H1 (cell line): ENCODE results near the gene CLEC10A. TPM values are rescaled to one million over a fixed set of nuclear protein-coding genes. Genes with fewer than 3 reads are reported as not detected.

ENCODE experiments used
- CTCF ChIA-PET: fragments of 300-600 bp; sonication (Branson Sonifier 250); formaldehyde crosslinking; loops from one replicate; lab custom pipeline; 2021; ENCODE audit not compliant: partially characterized antibody; lab: Charles Lee
- POLR2A ChIA-PET: fragments of 300-600 bp; sonication (Branson Sonifier 250); formaldehyde crosslinking; loops from one replicate; lab custom pipeline; 2021; ENCODE audit warnings: inconsistent platforms; ENCODE audit not compliant: partially characterized antibody; lab: Charles Lee
- DNase-seq, 2 experiments: peaks; one replicate each; pipeline versions ENCODE4 v3.0.0 to v3.0.0-alpha.2; 2010 to 2022; ENCODE audit warnings: low spot score in 2 of 2, low read depth in 1 of 2, mixed read lengths in 1 of 2
- FAIRE-seq: peaks from 2 replicates; lab custom pipeline; 2011; peaks lifted over from hg19 to GRCh38; lab: Jason Lieb, UNC
- H2AFZ ChIP-seq: 2 replicates; pipeline ENCODE4 v1.8.1; 2012; ENCODE audit warnings: low read length, inconsistent platforms
- H2AK5ac ChIP-seq: 2 replicates; pipeline ENCODE4 v1.6.1; 2013; ENCODE audit warnings: low read depth, low read length
- H2BK120ac ChIP-seq: replicated peaks from 2 replicates; pipeline ENCODE3; 2013; ENCODE audit warnings: low read depth, low read length, inconsistent platforms
- H2BK12ac ChIP-seq: 2 replicates; pipeline ENCODE4 v1.6.1; 2013; ENCODE audit warnings: low read depth, low read length
- H2BK15ac ChIP-seq: 2 replicates; pipeline ENCODE4 v1.6.1; 2013; ENCODE audit warnings: low read length
- H2BK20ac ChIP-seq: 2 replicates; pipeline ENCODE4 v1.6.1; 2013; ENCODE audit warnings: low read length
- H2BK5ac ChIP-seq: 2 replicates; pipeline ENCODE4 v1.6.1; 2013; ENCODE audit warnings: low read depth, low read length
- H3K14ac ChIP-seq: 2 replicates; pipeline ENCODE4 v1.6.1; 2013; ENCODE audit warnings: inconsistent platforms; ENCODE audit not compliant: insufficient read length
- H3K18ac ChIP-seq: 2 replicates; pipeline ENCODE4 v1.6.1; 2013; ENCODE audit warnings: low read length; ENCODE audit errors: extremely low read depth
- H3K23ac ChIP-seq: 2 replicates; pipeline ENCODE4 v1.6.1; 2013; ENCODE audit warnings: inconsistent platforms; ENCODE audit not compliant: insufficient read length
- H3K23me2 ChIP-seq: 2 replicates; pipeline ENCODE4 v1.6.1; 2013; ENCODE audit warnings: low read depth, low read length
- H3K27ac ChIP-seq: 2 replicates; pipeline ENCODE4 v1.6.1; 2011; ENCODE audit warnings: low read depth, low read length, inconsistent platforms
- H3K27me3 ChIP-seq, 4 experiments: replicated peaks in 1 of 4; 1 replicate in 1 of 4; 2 replicates in 3 of 4; pipeline versions ENCODE4 v1.6.1 to v1.8.1; 2011 to 2013; ENCODE audit warnings: low read length in 3 of 4, mild to moderate bottlenecking in 3 of 4, inconsistent platforms in 2 of 4, mixed read lengths in 2 of 4, moderate library complexity in 1 of 4; ENCODE audit not compliant: control insufficient read depth in 3 of 4, insufficient read depth in 3 of 4; ENCODE audit errors: extremely low read depth in 1 of 4
- H3K36me3 ChIP-seq, 4 experiments: 2 replicates each; pipeline versions ENCODE4 v1.6.1 to v1.8.1; 2011 to 2013; ENCODE audit warnings: mild to moderate bottlenecking in 4 of 4, low read length in 3 of 4, moderate library complexity in 2 of 4, control low read depth in 1 of 4, inconsistent platforms in 1 of 4; ENCODE audit not compliant: insufficient read depth in 4 of 4, control insufficient read depth in 2 of 4
- H3K4ac ChIP-seq: replicated peaks from 2 replicates; pipeline ENCODE3; 2013; ENCODE audit warnings: low read length, low read depth, mixed read lengths, inconsistent platforms; ENCODE audit not compliant: insufficient read length
- H3K4me1 ChIP-seq, 4 experiments: replicated peaks in 1 of 4; 1 replicate in 1 of 4; 2 replicates in 3 of 4; pipeline versions ENCODE4 v1.6.1 to v1.8.1; 2011 to 2013; ENCODE audit warnings: low read length in 3 of 4, inconsistent platforms in 2 of 4, mixed read lengths in 1 of 4; ENCODE audit not compliant: insufficient read depth in 4 of 4, control insufficient read depth in 3 of 4
- H3K4me2 ChIP-seq, 2 experiments: 2 replicates each; pipeline versions ENCODE4 v1.6.1 to v1.8.1; 2011 to 2013; ENCODE audit warnings: low read depth in 2 of 2, low read length in 2 of 2, control low read depth in 1 of 2, inconsistent platforms in 1 of 2, mild to moderate bottlenecking in 1 of 2; ENCODE audit not compliant: insufficient read depth in 1 of 2
- H3K4me3 ChIP-seq, 4 experiments: fragments of 200-600, 300-600 bp in 1 of 4; sonication (generic), shearing (Covaris generic), sonication (Bioruptor Twin) in 1 of 4; 2 replicates each; pipeline versions ENCODE4 v1.5.1 to v1.8.1; 2011 to 2016; ENCODE audit warnings: low read length in 4 of 4, low read depth in 3 of 4, control low read depth in 2 of 4, inconsistent platforms in 2 of 4, mild to moderate bottlenecking in 2 of 4, mixed read lengths in 1 of 4, moderate library complexity in 1 of 4; ENCODE audit not compliant: insufficient read depth in 2 of 4; ENCODE audit errors: extremely low read depth in 1 of 4
- H3K56ac ChIP-seq: replicated peaks from 2 replicates; pipeline ENCODE3; 2013; ENCODE audit warnings: low read depth, mild to moderate bottlenecking, mixed read lengths, low read length, inconsistent platforms; ENCODE audit not compliant: insufficient read length
- H3K79me1 ChIP-seq: 2 replicates; pipeline ENCODE4 v1.6.1; 2013; ENCODE audit warnings: low read depth, low read length, control low read depth
- H3K79me2 ChIP-seq, 2 experiments: 2 replicates each; pipeline versions ENCODE4 v1.6.1 to v1.8.1; 2012 to 2013; ENCODE audit warnings: low read length in 2 of 2, mild to moderate bottlenecking in 2 of 2, inconsistent platforms in 1 of 2; ENCODE audit not compliant: insufficient read depth in 2 of 2, control insufficient read depth in 1 of 2
- H3K9ac ChIP-seq, 4 experiments: replicated peaks in 1 of 4; 1 replicate in 1 of 4; 2 replicates in 3 of 4; pipeline versions ENCODE4 v1.6.1 to v1.8.1; 2011 to 2013; ENCODE audit warnings: low read depth in 3 of 4, low read length in 3 of 4, control low read depth in 2 of 4, mild to moderate bottlenecking in 2 of 4, moderate library complexity in 2 of 4, inconsistent platforms in 1 of 4; ENCODE audit errors: extremely low read depth in 1 of 4
- H3K9me3 ChIP-seq, 2 experiments: 2 replicates each; pipeline versions ENCODE4 v1.6.1 to v1.8.1; 2012 to 2013; ENCODE audit warnings: mild to moderate bottlenecking in 2 of 2, moderate library complexity in 2 of 2, control low read depth in 1 of 2, inconsistent platforms in 1 of 2, low read depth in 1 of 2, low read length in 1 of 2, mixed read lengths in 1 of 2; ENCODE audit not compliant: insufficient read depth in 2 of 2
- H4K20me1 ChIP-seq, 2 experiments: replicated peaks in 1 of 2; 2 replicates each; pipeline versions ENCODE3 to v1.8.1; 2011 to 2013; ENCODE audit warnings: inconsistent platforms in 2 of 2, low read length in 2 of 2, mild to moderate bottlenecking in 1 of 2; ENCODE audit not compliant: insufficient read depth in 2 of 2, control insufficient read depth in 1 of 2
- H4K5ac ChIP-seq: 2 replicates; pipeline ENCODE4 v1.6.1; 2013; ENCODE audit warnings: low read length, low read depth, mixed read lengths, inconsistent platforms; ENCODE audit not compliant: insufficient read length
- H4K8ac ChIP-seq: 2 replicates; pipeline ENCODE4 v1.8.0; 2013; ENCODE audit warnings: mild to moderate bottlenecking, moderate library complexity, low read length, inconsistent platforms; ENCODE audit not compliant: insufficient read depth; ENCODE audit errors: extremely low read depth
- H4K91ac ChIP-seq: replicated peaks from 2 replicates; pipeline ENCODE3; 2013; ENCODE audit warnings: low read length, mixed read lengths, inconsistent platforms; ENCODE audit not compliant: insufficient read length
- BACH1 ChIP-seq: IDR thresholded peaks from 2 replicates; pipeline ENCODE4 v1.6.1; 2012; ENCODE audit warnings: low read length, improper control_type of control experiment
- GTF2F1 ChIP-seq: IDR thresholded peaks from 2 replicates; pipeline ENCODE4 v1.6.1; 2012; ENCODE audit warnings: low read depth, low read length, improper control_type of control experiment, borderline replicate concordance
- HDAC6 ChIP-seq: IDR thresholded peaks from one replicate; pipeline ENCODE4 v1.7.1; 2012; ENCODE audit warnings: low read depth, mild to moderate bottlenecking, inconsistent platforms, low read length, moderate library complexity
- KDM1A ChIP-seq: fragments of 200-600, 300-600 bp; sonication (generic); IDR thresholded peaks from 2 replicates; pipeline ENCODE4 v1.7.1; 2016; ENCODE audit warnings: mild to moderate bottlenecking, low read length, borderline replicate concordance
- KDM5A ChIP-seq: fragments of 200-600 bp; IDR thresholded peaks from 2 replicates; pipeline ENCODE4 v1.7.1; 2012; ENCODE audit warnings: mild to moderate bottlenecking, low read length, inconsistent platforms, mixed read lengths
- RAD21 ChIP-seq, 2 experiments: IDR thresholded peaks in 1 of 2; conservative IDR thresholded peaks in 1 of 2; 2 replicates each; pipeline ENCODE4 v1.6.1; 2011; ENCODE audit warnings: low read depth in 2 of 2, low read length in 2 of 2, improper control_type of control experiment in 1 of 2, inconsistent platforms in 1 of 2, mild to moderate bottlenecking in 1 of 2, moderate library complexity in 1 of 2
- RBBP5 ChIP-seq: IDR thresholded peaks from 2 replicates; pipeline ENCODE4 v1.7.1; 2012; ENCODE audit warnings: low read depth, mild to moderate bottlenecking, inconsistent platforms, low read length, moderate library complexity, borderline replicate concordance
- RFX5 ChIP-seq: IDR thresholded peaks from 2 replicates; pipeline ENCODE4 v1.6.1; 2011; ENCODE audit warnings: low read depth, low read length, improper control_type of control experiment, borderline replicate concordance
- SP1 ChIP-seq: IDR thresholded peaks from 2 replicates; pipeline ENCODE4 v1.6.1; 2011; ENCODE audit warnings: low read depth, low read length
- WGBS, 2 experiments: shearing (Covaris generic) in 1 of 2; methylation state at CpG; one replicate each; pipeline versions ENCODE4 v1.1.6 to v1.1.7; 2013 to 2015; ENCODE audit warnings: low lambda C conversion rate in 2 of 2, mixed read lengths in 2 of 2, inconsistent platforms in 1 of 2, low coverage in 1 of 2, missing lambda C conversion rate in 1 of 2; ENCODE audit not compliant: insufficient replicate concordance in 2 of 2, insufficient coverage in 1 of 2, insufficient read length in 1 of 2; ENCODE audit errors: extremely low coverage in 1 of 2, missing lambda C conversion rate in 1 of 2; 5-methylcytosine and 5-hydroxymethylcytosine counted together
- polyA plus RNA-seq, 7 experiments: library from polyadenylated mRNA; depleted of rRNA in 3 of 7; stranded (reverse) in 5 of 7; unstranded in 2 of 7; fragments of >200 nt in 5 of 7; fragments of 200-250 nt in 2 of 7; gene quantifications; 1 replicate in 5 of 7; 2 replicates in 1 of 7; 4 replicates in 1 of 7; pipeline versions ENCODE4 v1.2.1 to v1.2.3, GENCODE V29; 2011 to 2013; ENCODE audit warnings: missing spikeins in 2 of 7, mixed read lengths in 2 of 7
- total RNA-seq: library from RNA; stranded (reverse); fragmentation: NEBNext Ultra II Directional; extraction: Animal tissue kit (Norgen Biotek cat#: 25700); gene quantifications from 2 replicates; pipeline ENCODE4 v1.2.1, GENCODE V29; 2021
- TF ChIP-seq, protein P1 (sequence below): IDR thresholded peaks from 2 replicates; pipeline ENCODE4 v1.6.1; 2011; ENCODE audit warnings: low read length, improper control_type of control experiment
- TF ChIP-seq, protein P2 (sequence below): IDR thresholded peaks from 2 replicates; pipeline ENCODE4 v1.6.1; 2012; ENCODE audit warnings: inconsistent platforms
- TF ChIP-seq, protein P3 (sequence below): IDR thresholded peaks from 2 replicates; pipeline ENCODE4 v1.6.1; 2011; ENCODE audit warnings: low read depth, mild to moderate bottlenecking, low read length; ENCODE audit not compliant: insufficient read depth

Gene CLEC10A
- total and polyA plus RNA-seq, 2 of the 8 experiments (the other 6 are each of a cell fraction or from before 2014, with no cell fraction given) = not detected

DNA sequence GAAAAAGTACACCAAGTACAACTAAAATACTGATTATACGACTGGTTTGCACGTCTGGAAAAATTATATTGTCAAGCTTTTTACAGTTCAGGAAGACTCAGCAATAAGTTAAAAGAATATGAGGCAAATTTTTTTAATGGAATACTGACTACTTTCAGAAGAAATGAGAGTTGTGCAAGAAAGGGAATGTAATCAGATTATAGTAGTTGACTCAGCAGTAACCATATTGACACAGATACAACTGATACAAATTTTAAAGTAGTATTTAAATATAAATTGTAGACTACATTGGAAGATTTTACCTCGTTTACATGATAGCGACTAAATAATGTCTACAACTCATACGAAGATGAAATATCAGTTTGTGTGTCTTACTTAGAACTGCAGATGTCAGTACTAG, 17.9 kb upstream of the CLEC10A start:
- Histone ChIP-seq H3K23me2 (no peaks in the 10 kb centered on the region), H3K27ac (no peak overlapping the region), H2BK5ac (no peak overlapping the region), H2BK15ac (no peak overlapping the region), H3K18ac (no peak overlapping the region), H2BK20ac (no peak overlapping the region), H3K14ac (no peak overlapping the region), H2AFZ (no peak overlapping the region), H3K4me1 (no peaks in the 10 kb centered on the region), H3K9ac (no peak overlapping the region), H3K27me3 (no peaks in the 10 kb centered on the region; a peak in 1 of 7 replicates), H2BK12ac (no peak overlapping the region), H3K9me3 (no peaks in the 10 kb centered on the region; a peak in 1 of 4 replicates), H3K4ac (no peak overlapping the region), H3K79me2 (no peaks in the 10 kb centered on the region), H4K91ac (no peak overlapping the region), H3K4me3 (no peak overlapping the region), H3K79me1 (no peaks in the 10 kb centered on the region), H3K23ac (no peak overlapping the region), H3K56ac (no peak overlapping the region), H4K20me1 (no peaks in the 10 kb centered on the region), H2BK120ac (no peak overlapping the region), H3K4me2 (no peak overlapping the region), H2AK5ac (no peak overlapping the region), H3K36me3 (no peaks in the 10 kb centered on the region), H4K5ac (no peak overlapping the region), H4K8ac (no peak overlapping the region)
- no peak for DNase-seq
- FAIRE-seq = no peak
- ChIA-PET POLR2A (no interaction called here), CTCF (interaction anchor here (0.8 to 1.6 kb wide), 5 partner anchors 8 to 67 kb away, joined by 3 to 5 read pairs (median 4); no protein-coding TSS in a partner anchor)
- 76% methylated on average over 5 of the region's 5 CpGs; no CpG with 5 or more reads in 1 of the 2 experiments for WGBS, 2 experiments
- TF ChIP-seq, protein P1, sequence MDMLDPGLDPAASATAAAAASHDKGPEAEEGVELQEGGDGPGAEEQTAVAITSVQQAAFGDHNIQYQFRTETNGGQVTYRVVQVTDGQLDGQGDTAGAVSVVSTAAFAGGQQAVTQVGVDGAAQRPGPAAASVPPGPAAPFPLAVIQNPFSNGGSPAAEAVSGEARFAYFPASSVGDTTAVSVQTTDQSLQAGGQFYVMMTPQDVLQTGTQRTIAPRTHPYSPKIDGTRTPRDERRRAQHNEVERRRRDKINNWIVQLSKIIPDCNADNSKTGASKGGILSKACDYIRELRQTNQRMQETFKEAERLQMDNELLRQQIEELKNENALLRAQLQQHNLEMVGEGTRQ = no peak
- TF ChIP-seq, protein P2, sequence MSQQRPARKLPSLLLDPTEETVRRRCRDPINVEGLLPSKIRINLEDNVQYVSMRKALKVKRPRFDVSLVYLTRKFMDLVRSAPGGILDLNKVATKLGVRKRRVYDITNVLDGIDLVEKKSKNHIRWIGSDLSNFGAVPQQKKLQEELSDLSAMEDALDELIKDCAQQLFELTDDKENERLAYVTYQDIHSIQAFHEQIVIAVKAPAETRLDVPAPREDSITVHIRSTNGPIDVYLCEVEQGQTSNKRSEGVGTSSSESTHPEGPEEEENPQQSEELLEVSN = no peak
- TF ChIP-seq HDAC6 (no peak), BACH1 (no peak), GTF2F1 (no peak), SP1 (no peak), KDM5A (no peak), KDM1A (no peak), RFX5 (no peak), RAD21 (IDR thresholded peaks at IDR 0.05 in 1 of 2, conservative IDR thresholded peaks at IDR 0.05 in 1 of 2; ENCODE audit: low read depth in 2 of 2, low read length in 2 of 2) (no peak), RBBP5 (no peak)
- TF ChIP-seq, protein P3, sequence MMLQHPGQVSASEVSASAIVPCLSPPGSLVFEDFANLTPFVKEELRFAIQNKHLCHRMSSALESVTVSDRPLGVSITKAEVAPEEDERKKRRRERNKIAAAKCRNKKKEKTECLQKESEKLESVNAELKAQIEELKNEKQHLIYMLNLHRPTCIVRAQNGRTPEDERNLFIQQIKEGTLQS = no peak
